ENCODE results near the gene LRRC38.

The LRRC38 gene

DNA sequence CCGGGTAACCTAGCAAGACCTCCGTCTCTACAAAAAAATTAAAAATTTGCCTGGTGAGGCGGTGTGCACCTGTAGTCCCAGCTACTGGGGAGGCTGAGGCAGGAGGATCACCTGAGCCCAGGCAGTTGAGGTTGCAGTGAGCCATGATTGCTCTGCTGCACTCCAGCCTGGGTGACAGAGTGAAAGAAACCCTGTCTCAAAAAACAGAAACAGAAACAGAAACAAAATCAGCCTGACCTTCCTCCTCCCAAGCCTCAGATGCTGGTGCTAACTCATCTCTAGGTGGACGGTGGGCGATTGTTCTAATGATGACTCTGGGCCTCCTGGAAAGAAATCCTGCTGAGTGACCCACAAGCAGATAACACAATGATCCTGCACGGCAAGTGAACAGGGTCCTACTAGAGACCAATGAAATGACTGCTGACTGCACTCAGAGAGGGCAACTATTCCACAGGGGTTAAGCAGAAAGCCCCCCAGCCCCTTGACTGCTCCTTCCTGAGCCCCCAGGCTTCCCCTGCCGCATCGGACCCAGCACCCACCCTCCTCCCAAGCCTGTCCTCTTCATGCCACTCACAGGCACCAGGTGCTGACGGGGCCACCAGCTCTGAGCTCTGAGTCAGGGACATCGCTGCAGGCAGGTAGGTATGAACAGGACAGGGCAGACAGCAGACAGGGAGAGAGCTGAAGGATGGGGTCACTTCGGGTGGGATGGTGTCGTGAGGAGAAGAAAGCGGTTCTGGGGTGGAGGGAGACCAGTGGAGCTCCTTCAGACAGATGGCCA, 27.8 kb upstream of the LRRC38 start:
- Histone ChIP-seq H3K36me3 (replicated peaks in 1 of 2; ENCODE audit: control insufficient read depth in 2 of 2, insufficient read depth in 2 of 2, low read length in 2 of 2) (no peaks in the 10 kb centered on the region), H4K8ac (ENCODE audit: low read depth, low read length) (no peak overlapping the region), H3K27me3 (ENCODE audit: control insufficient read depth in 3 of 3, insufficient read depth in 3 of 3, low read depth in 1 of 3, low read length in 3 of 3) (peaks cover 0 to 4% (median 0%) of the 10 kb centered on the region in 3 experiments), H2BK5ac (ENCODE audit: low read length) (no peak overlapping the region), H3K4ac (ENCODE audit: low read length) (no peak overlapping the region), H3K27ac (replicated peaks; ENCODE audit: low read length) (no peak overlapping the region), H3K4me2 (ENCODE audit: insufficient read depth, low read length, poor library complexity, severe bottlenecking) (no peak overlapping the region), H3K4me1 (ENCODE audit: control insufficient read depth in 2 of 2, insufficient read depth in 1 of 2, low read depth in 1 of 2, low read length in 2 of 2) (peaks cover 0 to 3% of the 10 kb centered on the region in 2 donors), H2BK15ac (ENCODE audit: low read length) (no peak overlapping the region), H3K79me1 (ENCODE audit: low read depth, low read length) (no peaks in the 10 kb centered on the region), H2BK12ac (ENCODE audit: low read length) (no peak overlapping the region), H3K9me3 (replicated peaks in 1 of 2; ENCODE audit: control insufficient read depth in 2 of 2, insufficient read depth in 1 of 2, low read depth in 1 of 2, low read length in 2 of 2) (no peaks in the 10 kb centered on the region), H3K18ac (ENCODE audit: low read length) (no peak overlapping the region), H2AFZ (ENCODE audit: low read length) (no peak overlapping the region), H3K14ac (ENCODE audit: low read length) (no peak overlapping the region), H3K9ac (ENCODE audit: low read depth, low read length, poor library complexity) (no peak overlapping the region), H2AK5ac (ENCODE audit: low read depth, low read length) (no peak overlapping the region), H4K91ac (ENCODE audit: low read depth, low read length, poor library complexity) (no peak overlapping the region), H3K23ac (ENCODE audit: low read depth, low read length, poor library complexity) (no peak overlapping the region), H3K4me3 (ENCODE audit: low read length in 2 of 2) (peak overlapping the region in 1 of 2 donors; percentile 58), H2BK120ac (ENCODE audit: low read depth, low read length) (no peak overlapping the region)
- DNase-seq (ENCODE audit: low spot score): no peak
- WGBS, 2 donors (ENCODE audit: extremely low coverage in 2 of 2, insufficient read length in 2 of 2, insufficient replicate concordance in 1 of 2): no CpG with 5 or more reads among the region's 13 CpGs

DNA sequence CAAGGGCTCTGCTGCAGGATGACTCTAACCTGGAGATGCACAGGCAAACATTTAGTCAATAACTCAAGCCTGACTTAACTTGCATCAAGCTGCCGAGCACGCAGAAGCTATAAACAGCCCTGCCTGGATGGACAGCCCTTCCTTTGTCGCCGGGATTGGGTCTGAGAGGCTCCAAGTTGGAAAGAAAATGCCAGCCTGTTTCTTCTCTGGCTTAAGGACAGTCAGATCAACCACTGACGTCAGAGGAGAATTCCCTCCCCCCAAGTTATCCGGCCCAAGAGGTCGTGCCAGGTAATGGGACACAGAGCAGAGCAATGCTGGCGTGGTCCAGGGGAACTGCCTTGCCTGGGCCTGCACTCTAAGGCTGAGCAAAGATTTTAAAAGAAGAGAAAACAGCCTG, 27.1 kb upstream of the LRRC38 start:
- no peak overlapping the region for H2AFZ ChIP-seq (ENCODE audit: low read length)
- no peak overlapping the region for H2BK12ac ChIP-seq (ENCODE audit: low read length)
- no peak overlapping the region for H3K4ac ChIP-seq (ENCODE audit: low read length)
- H3K27ac ChIP-seq (replicated peaks; ENCODE audit: low read length): no peak overlapping the region
- H2BK5ac ChIP-seq (ENCODE audit: low read length): no peak overlapping the region
- peaks cover 0 to 3% of the 10 kb centered on the region in 2 donors for H3K4me1 ChIP-seq (ENCODE audit: control insufficient read depth in 2 of 2, insufficient read depth in 1 of 2, low read depth in 1 of 2, low read length in 2 of 2)
- no peak overlapping the region for H2BK15ac ChIP-seq (ENCODE audit: low read length)
- no peaks in the 10 kb centered on the region for H3K79me1 ChIP-seq (ENCODE audit: low read depth, low read length)
- H3K9me3 ChIP-seq (replicated peaks in 1 of 2; ENCODE audit: control insufficient read depth in 2 of 2, insufficient read depth in 1 of 2, low read depth in 1 of 2, low read length in 2 of 2): no peaks in the 10 kb centered on the region
- H3K9ac ChIP-seq (ENCODE audit: low read depth, low read length, poor library complexity): no peak overlapping the region
- H3K4me3 ChIP-seq (ENCODE audit: low read length in 2 of 2): no peak overlapping the region
- H3K14ac ChIP-seq (ENCODE audit: low read length): no peak overlapping the region
- H3K36me3 ChIP-seq (replicated peaks in 1 of 2; ENCODE audit: control insufficient read depth in 2 of 2, insufficient read depth in 2 of 2, low read length in 2 of 2): no peaks in the 10 kb centered on the region
- H3K4me2 ChIP-seq (ENCODE audit: insufficient read depth, low read length, poor library complexity, severe bottlenecking): no peak overlapping the region
- DNase-seq (ENCODE audit: low spot score): no peak
- no CpG with 5 or more reads among the region's 8 CpGs for WGBS, 2 donors (ENCODE audit: extremely low coverage in 2 of 2, insufficient read length in 2 of 2, insufficient replicate concordance in 1 of 2)
- no peak overlapping the region for H3K23ac ChIP-seq (ENCODE audit: low read depth, low read length, poor library complexity)
- H3K27me3 ChIP-seq (ENCODE audit: control insufficient read depth in 3 of 3, insufficient read depth in 3 of 3, low read depth in 1 of 3, low read length in 3 of 3): peaks cover 0 to 5% (median 0%) of the 10 kb centered on the region in 3 experiments
- peak overlapping the region; percentile 44 for H3K18ac ChIP-seq (ENCODE audit: low read length)
- H4K91ac ChIP-seq (ENCODE audit: low read depth, low read length, poor library complexity): no peak overlapping the region
- H4K8ac ChIP-seq (ENCODE audit: low read depth, low read length): no peak overlapping the region
- H2BK120ac ChIP-seq (ENCODE audit: low read depth, low read length): no peak overlapping the region
- no peak overlapping the region for H2AK5ac ChIP-seq (ENCODE audit: low read depth, low read length)

- no peak overlapping the region for H3K4me2 ChIP-seq (ENCODE audit: insufficient read depth, low read length, poor library complexity, severe bottlenecking)
- H3K18ac ChIP-seq (ENCODE audit: low read length): no peak overlapping the region
- no peak overlapping the region for H3K27ac ChIP-seq (replicated peaks; ENCODE audit: low read length)
- no peak for DNase-seq (ENCODE audit: low spot score)
- no peak overlapping the region for H3K23ac ChIP-seq (ENCODE audit: low read depth, low read length, poor library complexity)
- H3K14ac ChIP-seq (ENCODE audit: low read length): no peak overlapping the region
- no peaks in the 10 kb centered on the region for H3K36me3 ChIP-seq (replicated peaks in 1 of 2; ENCODE audit: control insufficient read depth in 2 of 2, insufficient read depth in 2 of 2, low read length in 2 of 2)
- no peaks in the 10 kb centered on the region for H3K9me3 ChIP-seq (replicated peaks in 1 of 2; ENCODE audit: control insufficient read depth in 2 of 2, insufficient read depth in 1 of 2, low read depth in 1 of 2, low read length in 2 of 2)
- H2BK5ac ChIP-seq (ENCODE audit: low read length): no peak overlapping the region
- H3K9ac ChIP-seq (ENCODE audit: low read depth, low read length, poor library complexity): no peak overlapping the region
- H2BK12ac ChIP-seq (ENCODE audit: low read length): no peak overlapping the region
- peaks cover 0 to 5% (median 0%) of the 10 kb centered on the region in 3 experiments for H3K27me3 ChIP-seq (ENCODE audit: control insufficient read depth in 3 of 3, insufficient read depth in 3 of 3, low read depth in 1 of 3, low read length in 3 of 3)
- H2AK5ac ChIP-seq (ENCODE audit: low read depth, low read length): no peak overlapping the region
- H2BK15ac ChIP-seq (ENCODE audit: low read length): no peak overlapping the region
- H3K4me3 ChIP-seq (ENCODE audit: low read length in 2 of 2): no peak overlapping the region
- no peak overlapping the region for H4K91ac ChIP-seq (ENCODE audit: low read depth, low read length, poor library complexity)
- WGBS, 2 donors (ENCODE audit: extremely low coverage in 2 of 2, insufficient read length in 2 of 2, insufficient replicate concordance in 1 of 2): no CpG with 5 or more reads among the region's 2 CpGs
- H4K8ac ChIP-seq (ENCODE audit: low read depth, low read length): no peak overlapping the region
- no peak overlapping the region for H2AFZ ChIP-seq (ENCODE audit: low read length)
- no peak overlapping the region for H3K4ac ChIP-seq (ENCODE audit: low read length)
- no peaks in the 10 kb centered on the region for H3K79me1 ChIP-seq (ENCODE audit: low read depth, low read length)
- H3K4me1 ChIP-seq (ENCODE audit: control insufficient read depth in 2 of 2, insufficient read depth in 1 of 2, low read depth in 1 of 2, low read length in 2 of 2): peaks cover 0 to 3% of the 10 kb centered on the region in 2 donors
- H2BK120ac ChIP-seq (ENCODE audit: low read depth, low read length): no peak overlapping the region
These were observed 25.9 kb upstream of the LRRC38 start for GRCh38 chr1:13539683-13540082.

- H2BK12ac ChIP-seq (ENCODE audit: low read length): no peak overlapping the region
- no CpG with 5 or more reads among the region's 2 CpGs for WGBS, 2 donors (ENCODE audit: extremely low coverage in 2 of 2, insufficient read length in 2 of 2, insufficient replicate concordance in 1 of 2)
These were observed 25.0 kb upstream of the LRRC38 start for GRCh38 chr1:13538832-13539231.

More at GRCh38 chr1:13538832-13539231, 25.0 kb upstream of the LRRC38 start:
- no peaks in the 10 kb centered on the region for H3K79me1 ChIP-seq (ENCODE audit: low read depth, low read length)
- H2AK5ac ChIP-seq (ENCODE audit: low read depth, low read length): no peak overlapping the region
- H3K27ac ChIP-seq (replicated peaks; ENCODE audit: low read length): no peak overlapping the region
- H3K4me1 ChIP-seq (ENCODE audit: control insufficient read depth in 2 of 2, insufficient read depth in 1 of 2, low read depth in 1 of 2, low read length in 2 of 2): peaks cover 0 to under 1% of the 10 kb centered on the region in 2 donors
- H3K4ac ChIP-seq (ENCODE audit: low read length): no peak overlapping the region
- H3K23ac ChIP-seq (ENCODE audit: low read depth, low read length, poor library complexity): no peak overlapping the region
- H4K8ac ChIP-seq (ENCODE audit: low read depth, low read length): no peak overlapping the region
- H3K27me3 ChIP-seq (ENCODE audit: control insufficient read depth in 3 of 3, insufficient read depth in 3 of 3, low read depth in 1 of 3, low read length in 3 of 3): peaks cover 0 to 5% (median 0%) of the 10 kb centered on the region in 3 experiments
- H3K4me2 ChIP-seq (ENCODE audit: insufficient read depth, low read length, poor library complexity, severe bottlenecking): no peak overlapping the region
- H3K9me3 ChIP-seq (replicated peaks in 1 of 2; ENCODE audit: control insufficient read depth in 2 of 2, insufficient read depth in 1 of 2, low read depth in 1 of 2, low read length in 2 of 2): no peaks in the 10 kb centered on the region
- H3K9ac ChIP-seq (ENCODE audit: low read depth, low read length, poor library complexity): no peak overlapping the region
- no peak overlapping the region for H2BK15ac ChIP-seq (ENCODE audit: low read length)
- no peak overlapping the region for H4K91ac ChIP-seq (ENCODE audit: low read depth, low read length, poor library complexity)
- no peak overlapping the region for H2BK120ac ChIP-seq (ENCODE audit: low read depth, low read length)
- no peak overlapping the region for H2BK5ac ChIP-seq (ENCODE audit: low read length)
- DNase-seq (ENCODE audit: low spot score): no peak
- H3K36me3 ChIP-seq (replicated peaks in 1 of 2; ENCODE audit: control insufficient read depth in 2 of 2, insufficient read depth in 2 of 2, low read length in 2 of 2): no peaks in the 10 kb centered on the region
- no peak overlapping the region for H3K14ac ChIP-seq (ENCODE audit: low read length)
- no peak overlapping the region for H2AFZ ChIP-seq (ENCODE audit: low read length)
- no peak overlapping the region for H3K18ac ChIP-seq (ENCODE audit: low read length)
- no peak overlapping the region for H3K4me3 ChIP-seq (ENCODE audit: low read length in 2 of 2)
